Activated CD4-positive, alpha-beta T cell treated with anti-CD3 and anti-CD28 coated beads for 1 hour (primary cell): Measurements from ENCODE around the gene DNAH8.
"Not testable (repeated sequence)": the region's sequence is repeated elsewhere in the genome, so short reads cannot be mapped to it uniquely, and the experiment has no call there.

Experiments used
- DNase-seq: peaks from one replicate; pipeline ENCODE4 v3.0.0-alpha.2; 2020

DNAH8 gene

DNA sequence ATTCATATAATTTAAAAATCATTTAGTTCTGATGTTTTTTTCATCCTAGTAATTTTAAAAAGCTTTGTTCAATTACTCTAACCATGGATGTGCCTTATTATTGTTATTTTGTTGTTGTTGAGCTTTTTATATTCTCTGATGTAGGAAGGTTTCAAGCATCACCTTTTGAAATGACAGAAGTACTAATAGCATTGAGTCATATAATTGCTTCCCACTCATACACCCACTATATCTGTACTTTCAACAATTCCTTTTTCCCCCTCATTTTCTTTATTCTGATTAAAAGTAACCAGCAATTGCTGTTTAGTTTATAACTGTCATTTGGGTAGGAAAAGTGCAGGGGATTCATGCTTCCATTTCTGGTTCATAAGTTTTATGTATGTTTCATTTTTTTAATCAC, 38.6 kb downstream of the DNAH8 start:
- DNase-seq = no peak

DNA sequence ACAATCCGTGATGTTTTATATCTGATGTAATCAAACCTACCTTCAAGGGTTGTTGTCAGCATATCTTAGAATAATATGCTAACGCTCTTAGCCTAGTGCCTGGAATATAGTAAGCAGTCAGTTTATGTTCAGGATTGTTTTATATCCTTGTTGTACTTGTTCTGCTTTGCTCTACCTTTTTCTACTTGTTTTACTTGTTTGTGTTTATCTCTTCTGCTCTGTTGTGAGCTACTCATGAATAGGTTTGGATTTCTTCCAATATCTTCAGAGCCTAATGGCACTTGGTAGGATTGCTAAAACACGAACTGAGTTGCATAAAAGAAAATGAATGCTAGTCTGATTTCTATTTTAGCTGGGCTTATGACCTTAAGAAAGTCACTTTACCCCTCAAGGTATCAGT, 40.1 kb downstream of the DNAH8 start:
- DNase-seq = no peak

DNA sequence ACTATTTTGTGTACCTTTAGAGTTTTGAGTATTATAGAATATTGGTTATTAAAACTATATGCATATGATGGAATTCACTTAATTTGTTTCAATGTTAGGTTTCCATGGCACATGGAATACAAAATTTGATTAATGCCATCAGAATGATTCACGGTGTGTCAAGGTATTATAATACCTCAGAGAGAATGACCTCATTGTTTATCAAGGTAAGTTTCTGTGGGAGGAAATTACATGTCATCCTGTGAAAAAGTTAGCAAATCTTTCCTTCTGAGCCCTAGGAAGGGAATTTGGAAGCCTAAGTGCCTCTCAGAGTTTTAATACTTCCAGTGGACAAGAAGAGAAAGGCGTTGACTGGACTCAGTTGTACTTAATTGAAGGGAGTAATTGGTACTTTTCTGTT, 40.8 kb downstream of the DNAH8 start:
- DNase-seq = no peak

DNA sequence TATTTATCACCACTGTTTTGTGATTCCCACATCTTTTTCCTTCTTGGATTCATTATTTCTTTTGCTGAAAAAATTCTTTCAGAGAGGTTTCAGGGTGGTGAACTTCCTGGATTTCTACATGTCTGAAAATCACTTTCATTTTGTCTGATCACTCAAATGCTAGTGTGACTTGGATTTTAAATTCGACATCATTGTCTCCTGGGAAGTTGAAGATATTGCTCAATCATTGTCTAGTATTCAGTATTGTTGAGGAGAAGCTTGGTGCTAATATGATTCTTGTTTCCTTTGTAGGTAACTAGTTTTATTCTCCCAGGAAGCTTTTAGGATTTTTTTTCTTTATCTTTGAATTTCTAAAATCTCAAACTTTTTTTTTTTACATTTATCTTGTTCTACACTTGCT, 45.0 kb downstream of the DNAH8 start:
- DNase-seq = no peak

DNA sequence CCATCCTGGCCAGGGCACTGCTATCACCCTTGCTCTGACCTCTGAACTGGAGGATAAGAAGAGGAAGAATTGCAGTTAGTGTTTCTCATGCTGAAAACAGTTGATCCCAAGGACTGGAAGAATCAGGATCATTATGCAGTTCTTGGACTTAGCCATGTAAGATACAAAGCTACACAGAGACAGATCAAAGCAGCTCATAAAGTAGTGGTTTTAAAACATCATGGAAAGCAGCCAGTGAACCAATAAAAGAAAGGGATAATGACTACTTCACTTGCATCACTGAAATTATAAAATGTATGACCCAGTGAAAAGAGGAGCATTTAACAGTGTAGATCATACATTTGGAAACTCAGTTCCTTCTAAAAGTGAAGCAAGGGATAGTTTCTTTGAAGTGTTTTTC, 47.7 kb downstream of the DNAH8 start:
- DNase-seq = no peak

DNA sequence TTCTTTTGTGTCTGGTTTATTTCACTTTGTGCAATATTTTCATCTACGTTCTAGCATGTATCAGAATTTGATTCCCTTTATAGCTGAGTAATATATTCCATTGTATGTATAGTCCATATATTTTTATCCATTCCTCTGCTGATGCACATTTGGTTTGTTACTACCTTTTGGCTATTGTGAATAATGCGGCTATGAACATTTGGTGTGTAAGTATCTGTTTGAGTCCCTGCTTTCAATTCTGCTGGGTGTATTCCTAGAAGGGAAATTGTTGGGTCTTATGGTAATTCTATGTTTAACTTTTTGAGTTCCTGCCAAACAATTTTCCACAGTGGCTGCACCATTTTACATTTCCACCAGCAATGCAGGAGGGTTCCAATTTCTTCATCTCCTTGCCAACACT, 52.4 kb downstream of the DNAH8 start:
- no peak for DNase-seq

DNA sequence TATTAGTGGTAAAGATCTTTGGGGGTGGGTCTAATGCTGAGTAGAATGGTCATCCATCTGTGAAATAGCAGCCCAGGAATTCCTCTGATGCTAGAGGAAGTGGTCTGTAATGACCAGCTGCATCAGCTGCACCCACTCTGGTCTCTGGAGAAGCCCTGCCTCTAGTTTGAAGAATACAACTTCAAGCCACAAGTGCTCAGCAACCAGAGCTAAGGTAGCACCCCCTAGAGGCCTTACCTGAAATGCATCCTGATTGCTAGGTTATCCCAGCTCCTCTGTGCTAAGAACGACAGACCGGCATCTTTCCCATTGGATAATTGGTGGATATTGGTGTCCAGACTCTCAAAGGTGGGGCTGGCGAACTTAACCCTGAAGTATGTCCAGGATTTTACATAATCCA, 58.2 kb downstream of the DNAH8 start:
- no peak for DNase-seq

DNA sequence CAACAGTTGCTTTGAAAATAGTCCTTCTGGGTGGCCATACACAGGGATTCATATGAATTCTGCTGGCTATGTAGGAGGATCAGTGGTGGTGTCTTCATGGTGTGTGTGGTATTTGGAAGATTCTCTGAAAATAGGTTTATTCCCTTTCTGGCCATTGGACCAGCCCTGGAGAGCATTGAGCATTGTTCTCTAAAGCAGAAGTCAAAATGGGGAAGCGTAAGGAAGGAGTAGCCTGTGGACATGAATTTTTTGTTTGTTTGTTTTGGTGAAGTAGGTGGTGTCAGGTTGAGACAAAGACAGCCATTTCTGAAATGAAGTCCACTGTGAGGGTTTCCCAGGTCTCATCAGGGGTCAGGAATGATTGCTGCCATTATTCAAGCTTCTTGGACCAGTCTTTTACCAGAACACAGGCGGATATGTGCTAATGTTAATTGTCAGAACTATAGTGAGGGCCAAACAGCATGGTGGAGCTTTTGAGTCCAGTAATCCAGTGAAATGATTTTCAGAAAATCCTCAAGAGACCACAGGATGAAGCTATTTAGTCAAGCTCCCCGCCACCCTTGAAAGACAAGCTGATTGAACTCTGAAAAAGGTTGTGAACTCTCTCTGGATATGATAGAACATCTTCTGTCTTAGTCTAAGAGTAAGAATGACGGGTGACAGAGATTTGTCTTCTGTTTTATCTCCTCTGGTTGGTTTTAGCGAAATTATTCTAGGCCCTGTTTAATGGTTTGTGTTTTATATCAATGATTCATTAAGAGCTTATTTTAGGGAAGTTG, 60.0 kb downstream of the DNAH8 start:
- DNase-seq = no peak

DNA sequence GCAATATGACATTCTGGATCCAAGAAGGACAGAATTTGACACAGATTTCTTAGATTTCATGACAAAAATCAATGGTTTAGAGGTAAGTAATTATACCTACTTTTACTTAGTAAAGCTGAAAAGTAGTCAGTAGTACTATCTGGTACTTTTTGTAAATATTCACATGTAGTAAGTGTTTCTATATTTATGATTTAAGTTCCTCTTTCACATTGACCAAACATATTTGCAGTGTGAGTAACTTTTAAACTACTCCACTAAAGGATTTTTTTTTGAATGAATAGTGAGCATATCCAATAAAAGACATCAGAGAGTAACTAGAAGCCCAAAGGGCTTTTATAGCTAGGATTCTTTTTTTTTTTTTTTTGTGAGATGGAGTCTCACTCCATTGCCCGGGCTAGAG, 60.8 kb downstream of the DNAH8 start:
- DNase-seq = no peak

DNA sequence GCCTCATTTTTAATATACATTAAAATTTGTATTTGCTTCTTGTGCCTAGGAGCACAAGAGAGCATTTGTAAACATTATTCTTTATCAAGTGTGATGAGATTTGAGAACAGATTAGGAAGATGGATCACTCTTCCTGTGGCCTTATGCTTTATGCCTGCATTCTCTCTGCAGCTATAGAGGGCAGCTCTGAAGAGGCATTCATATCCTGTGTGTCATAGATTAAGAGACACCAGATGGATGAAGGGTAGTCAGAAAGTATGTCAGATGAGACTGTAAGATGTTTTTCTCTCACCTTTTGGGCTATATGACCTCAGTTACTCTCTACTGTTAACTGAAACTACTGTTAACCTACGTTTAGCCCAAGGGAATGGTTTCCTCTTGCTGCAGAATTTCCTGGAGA, 61.4 kb downstream of the DNAH8 start:
- no peak for DNase-seq

DNA sequence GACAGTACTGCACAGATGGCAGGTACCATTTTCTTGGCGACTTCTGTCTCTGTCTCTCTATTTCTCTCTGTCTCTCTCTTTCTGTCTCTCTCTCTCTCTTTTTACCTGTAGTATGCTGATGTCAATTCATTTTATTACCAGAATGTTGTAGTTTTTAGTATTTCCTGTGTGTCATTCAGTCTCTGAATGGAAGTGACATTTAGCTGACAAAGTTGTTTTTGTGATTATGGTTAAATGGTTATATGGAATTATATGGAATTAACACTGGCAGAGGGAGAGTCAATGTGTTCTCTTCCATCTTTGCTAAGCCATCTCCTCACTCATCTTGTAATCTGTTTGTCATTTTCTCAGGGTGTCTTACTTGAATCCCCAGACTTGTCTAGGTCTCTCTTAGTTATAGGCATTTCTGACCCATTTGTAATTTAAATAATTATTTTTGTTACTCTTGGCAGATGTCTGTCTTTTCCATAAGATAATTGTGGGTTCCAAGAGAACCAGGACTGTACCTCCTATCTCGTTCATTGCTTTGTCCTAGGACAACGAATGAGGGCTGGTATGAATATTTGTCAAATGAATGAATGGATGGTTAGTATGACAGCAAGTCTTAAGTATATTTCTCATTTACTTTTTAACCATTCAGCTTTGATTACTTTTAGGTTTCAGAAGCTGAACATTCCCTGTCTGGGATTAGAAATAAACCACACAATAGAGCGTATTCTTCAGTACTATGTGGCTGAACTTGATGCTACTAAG, 64.4 kb downstream of the DNAH8 start:
- DNase-seq = no peak

DNA sequence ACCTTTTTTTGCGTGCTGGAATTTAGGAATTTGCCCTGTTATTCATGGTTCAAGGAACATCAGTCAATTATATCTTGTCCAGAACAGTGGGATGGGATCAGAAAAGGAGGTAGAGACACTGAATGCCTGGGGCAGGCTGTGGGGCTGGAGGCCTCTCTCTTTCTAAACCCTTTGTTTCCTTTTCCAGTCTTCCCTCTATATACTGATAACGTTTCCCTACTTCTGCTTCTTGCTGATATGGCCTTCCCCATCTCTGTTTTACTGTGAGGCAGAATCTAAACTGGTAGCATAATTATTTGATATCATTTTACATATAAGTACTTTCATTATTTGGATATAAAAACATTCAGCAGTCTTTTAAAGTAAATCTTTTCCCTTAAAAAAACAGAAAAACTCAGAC, 67.5 kb downstream of the DNAH8 start:
- DNase-seq = no peak

DNA sequence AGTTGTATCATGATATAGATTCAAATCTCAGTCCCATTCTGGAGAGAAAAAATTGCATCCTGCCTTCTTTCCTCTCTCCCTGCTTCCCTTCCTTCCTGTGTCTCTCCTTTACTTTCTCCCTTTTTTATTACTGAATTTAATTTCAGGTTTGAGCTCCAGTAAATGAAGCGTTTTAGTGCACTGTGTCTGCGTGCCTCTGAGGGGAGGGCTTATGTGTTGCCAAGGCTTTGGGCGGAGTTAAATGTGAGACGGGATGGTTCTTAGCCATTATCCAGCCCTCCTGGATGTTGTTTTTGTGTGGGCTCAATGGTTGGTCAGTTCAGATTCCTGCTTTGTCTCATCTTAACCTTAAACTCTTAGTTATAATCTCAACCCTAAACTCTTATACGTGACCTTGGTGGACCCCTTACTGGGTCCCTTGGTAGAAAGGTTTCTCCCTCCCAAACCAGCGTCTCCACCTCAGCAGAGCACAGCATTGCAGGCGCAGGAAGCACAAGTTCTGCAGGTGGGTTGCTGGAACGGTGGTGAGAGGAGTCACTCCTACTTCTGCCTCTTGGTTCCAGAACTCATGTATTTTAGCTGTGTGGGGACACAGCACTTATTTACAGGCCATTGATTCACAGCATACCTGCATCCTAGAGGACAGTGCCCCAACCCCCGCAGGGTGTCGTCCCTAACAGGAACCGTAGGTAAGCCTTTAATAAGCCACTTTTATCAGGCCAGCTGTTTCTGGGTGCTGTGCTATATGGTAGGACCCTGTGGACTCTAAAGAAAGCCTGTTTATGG, 68.5 kb downstream of the DNAH8 start:
- no peak for DNase-seq

DNA sequence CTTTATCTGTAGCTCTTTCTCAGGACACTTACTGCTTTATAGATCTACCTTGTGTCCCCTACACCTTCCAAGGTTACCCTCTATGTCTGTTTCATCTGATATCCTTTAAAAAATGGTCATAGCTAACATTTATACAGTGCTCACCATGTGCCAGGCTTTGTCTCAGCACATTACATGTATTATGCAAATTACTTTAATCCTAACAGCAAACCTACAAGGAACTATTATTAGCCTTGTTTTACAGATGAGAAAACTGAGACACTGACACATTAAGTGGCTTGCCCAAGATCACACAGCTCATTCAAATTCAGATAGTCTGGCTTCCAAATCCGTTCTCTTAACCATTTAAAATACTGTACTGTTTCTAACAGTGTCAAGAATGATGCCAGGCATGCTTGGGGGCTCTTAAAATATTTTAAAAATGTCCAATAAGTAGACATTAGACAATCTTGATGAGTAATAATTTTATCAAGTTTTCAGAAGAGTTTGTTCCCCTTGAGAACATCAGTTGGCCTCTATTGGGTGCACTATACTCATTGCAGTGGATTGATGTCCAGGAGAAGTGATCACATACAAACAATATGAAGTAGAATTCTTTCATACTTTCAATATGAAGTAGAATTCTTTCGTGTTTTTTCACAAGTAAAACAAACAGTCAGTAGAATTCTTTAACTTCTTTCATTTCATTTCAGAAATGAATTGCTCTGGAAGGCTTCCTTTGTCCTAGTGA, 69.6 kb downstream of the DNAH8 start:
- DNase-seq = no peak

DNA sequence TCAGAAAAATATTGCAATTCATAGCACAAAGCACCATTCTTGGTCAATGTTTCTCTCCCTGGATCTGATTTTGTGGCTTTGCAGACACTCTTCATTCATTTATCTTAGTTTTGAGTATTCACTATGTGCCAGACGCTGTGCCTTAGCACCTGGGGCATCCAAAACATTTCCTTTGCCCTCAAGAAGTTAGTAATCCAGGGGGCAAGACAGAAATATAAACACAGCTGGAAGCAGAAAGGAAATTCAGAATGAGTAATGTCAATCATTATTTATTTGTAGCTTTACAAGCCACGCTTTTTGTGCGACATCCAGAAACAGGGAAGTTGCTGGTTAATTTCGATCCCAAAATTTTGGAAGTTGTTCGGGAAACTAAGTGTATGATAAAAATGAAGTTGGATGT, 71.4 kb downstream of the DNAH8 start:
- no peak for DNase-seq

DNA sequence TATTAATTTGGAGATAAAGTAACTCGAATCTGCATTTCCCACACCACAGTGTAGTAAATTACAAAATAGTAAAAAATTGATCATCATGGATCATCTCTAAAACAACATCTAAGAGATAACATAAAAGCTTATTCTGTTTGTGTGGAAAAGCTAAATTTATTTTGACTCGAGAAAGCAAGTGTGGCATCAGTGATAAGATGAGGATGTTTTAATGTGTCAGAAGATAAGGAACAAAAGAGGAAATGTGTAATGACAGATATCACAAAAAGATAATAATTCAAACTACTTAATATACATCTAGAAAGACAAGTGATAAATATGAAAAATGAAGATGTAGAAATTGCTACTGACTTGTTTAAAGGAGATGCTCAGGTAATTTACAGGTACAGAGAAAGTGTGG, 74.1 kb downstream of the DNAH8 start:
- DNase-seq = no peak

DNA sequence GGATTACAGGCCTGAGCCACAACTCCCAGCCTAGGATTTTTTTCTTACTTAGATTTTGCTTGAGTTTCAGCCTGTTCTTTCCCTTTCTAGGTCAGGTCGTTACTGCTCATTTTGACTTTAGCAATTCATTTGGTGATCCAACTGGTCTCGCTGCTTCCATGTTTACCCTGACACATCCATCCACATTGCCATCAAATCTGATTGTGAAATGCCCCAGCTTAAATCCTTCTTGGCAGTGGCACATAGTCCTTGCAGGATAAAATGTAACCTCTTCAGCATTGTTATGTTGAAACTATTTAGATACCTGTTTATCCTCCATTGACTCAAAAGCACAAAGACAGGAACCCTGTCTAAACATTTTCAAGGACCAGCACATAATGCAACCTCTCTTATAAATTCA, 77.2 kb downstream of the DNAH8 start:
- no peak for DNase-seq

DNA sequence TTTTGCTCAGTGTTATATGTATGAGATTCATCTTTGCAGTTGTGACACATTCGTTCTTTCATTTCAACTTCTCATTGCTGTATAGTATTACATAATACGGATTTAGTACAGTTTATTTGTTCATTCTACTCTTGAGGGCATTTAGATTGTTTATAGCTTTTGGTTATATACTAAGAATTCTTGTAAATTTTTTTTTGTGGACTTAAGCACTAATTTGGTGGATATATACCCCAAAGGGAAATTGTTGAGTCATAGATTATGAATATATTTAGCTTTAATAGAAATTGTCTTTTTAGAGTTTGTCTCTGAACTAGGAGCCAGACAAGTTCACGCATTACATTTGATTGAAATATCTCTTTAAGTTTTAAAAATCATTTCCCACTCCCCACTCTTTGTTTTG, 79.6 kb downstream of the DNAH8 start:
- no peak for DNase-seq

DNA sequence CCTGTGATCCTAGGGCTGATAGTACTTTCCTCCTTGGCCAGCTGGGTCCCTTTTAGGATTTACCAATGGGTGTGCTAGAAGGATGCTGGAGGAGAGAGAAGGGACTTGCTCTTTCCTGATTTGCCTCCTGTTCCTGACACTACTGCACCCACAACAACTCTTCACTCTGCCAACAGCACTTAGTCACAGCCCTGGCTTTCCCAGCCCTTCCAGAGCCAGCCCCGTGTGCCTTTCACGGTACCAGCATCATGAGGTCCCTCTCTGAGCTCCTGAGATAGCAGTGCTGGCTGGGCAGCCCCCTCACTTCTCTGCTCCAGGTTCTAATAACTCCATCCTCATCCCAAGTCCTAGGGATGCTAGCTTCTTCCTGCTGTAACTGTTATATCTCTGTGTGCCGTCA, 80.9 kb downstream of the DNAH8 start:
- DNase-seq = no peak

DNA sequence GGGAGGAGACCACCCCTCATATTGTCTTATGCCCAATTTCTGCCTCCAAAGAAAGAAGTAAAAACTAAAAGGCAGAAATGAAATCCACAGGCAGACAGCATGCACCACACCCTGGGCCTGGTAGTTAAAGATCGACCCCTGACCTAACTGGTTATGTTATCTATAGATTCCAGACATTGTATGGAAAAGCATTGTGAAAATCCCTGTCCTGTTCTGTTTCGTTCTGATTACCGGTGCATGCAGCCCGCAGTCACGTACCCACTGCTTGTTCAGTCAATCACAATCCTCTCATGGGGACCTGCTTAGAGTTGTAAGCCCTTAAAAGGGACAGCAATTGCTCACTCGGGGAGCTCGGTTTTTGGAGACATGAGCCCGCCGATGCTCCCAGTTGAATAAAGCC, 81.3 kb downstream of the DNAH8 start:
- not testable (repeated sequence) for DNase-seq

DNA sequence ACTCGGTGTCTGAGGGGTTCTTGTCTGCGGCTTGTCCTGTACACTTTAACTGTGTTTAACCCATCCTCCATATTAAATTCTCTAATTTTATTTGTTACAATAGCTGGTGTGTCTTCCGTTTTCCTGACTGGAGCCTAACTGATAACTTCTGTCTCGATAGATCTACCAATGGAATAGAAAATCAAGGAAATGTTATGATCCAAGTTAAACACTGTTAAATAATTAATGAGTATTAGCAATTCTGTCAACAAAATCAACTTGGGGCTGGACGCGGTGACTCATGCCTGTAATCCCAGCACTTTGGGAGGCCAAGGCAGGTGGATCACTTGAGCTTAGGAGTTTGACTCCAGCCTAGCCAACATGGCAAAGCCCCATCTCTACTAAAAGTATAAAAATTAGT, 81.7 kb downstream of the DNAH8 start:
- no peak for DNase-seq

DNA sequence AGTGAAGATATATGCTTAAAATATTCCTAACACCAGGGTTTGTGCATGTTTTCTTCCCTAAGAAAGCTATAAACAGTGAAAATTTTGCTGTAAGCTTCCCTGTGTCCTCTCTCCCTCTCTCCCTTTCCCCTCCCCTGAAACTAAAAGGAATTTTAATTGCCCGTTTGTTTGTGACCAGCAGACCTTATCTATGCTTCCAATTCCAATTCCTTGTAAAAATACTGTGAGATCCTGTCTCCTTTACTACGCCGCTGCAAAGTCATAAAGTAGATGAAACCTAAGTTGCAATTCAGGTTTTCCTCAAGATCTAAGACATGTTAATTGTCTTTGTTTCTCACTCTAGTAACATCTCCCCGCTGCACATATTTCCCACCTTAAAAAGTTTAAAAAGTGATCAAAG, 82.3 kb downstream of the DNAH8 start:
- DNase-seq = no peak

DNA sequence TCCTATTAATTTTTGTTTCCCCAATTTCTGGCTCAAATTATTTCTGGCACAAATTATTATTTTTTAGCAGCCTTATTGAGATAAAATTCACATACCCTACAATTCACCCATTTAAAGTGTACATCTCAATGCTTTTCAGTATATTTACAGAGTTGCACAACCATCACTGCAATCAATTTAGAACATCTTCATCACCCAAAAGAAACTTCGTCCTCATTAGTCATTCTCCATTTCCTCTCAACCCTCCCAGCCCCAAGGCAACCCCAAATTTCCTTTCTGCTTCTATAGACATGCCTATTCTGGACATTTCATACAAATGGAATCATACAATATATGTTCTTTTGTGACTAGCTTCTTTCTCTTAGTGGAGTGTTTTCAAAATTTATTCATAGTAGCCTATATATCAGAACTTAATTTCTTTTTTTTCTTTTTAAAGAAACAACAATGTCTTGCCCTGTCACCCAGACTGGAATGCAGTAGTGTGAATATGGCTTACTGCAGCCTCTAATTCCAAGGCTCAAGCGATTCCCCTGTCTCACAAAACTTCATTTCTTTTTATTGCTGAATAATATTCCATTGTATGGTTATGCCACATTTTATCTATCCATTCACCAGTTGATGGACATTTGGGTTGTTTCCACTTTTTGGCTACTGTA, 84.5 kb downstream of the DNAH8 start:
- DNase-seq = no peak
